GM18499 (cell line): ENCODE measurements around the gene GH1.
"Not testable (repeated sequence)": the region's sequence is repeated elsewhere in the genome, so short reads cannot be mapped to it uniquely, and the experiment has no call there.

Experiments used
- ATAC-seq: cut with Tn5 transposase; IDR thresholded peaks from one replicate; pipeline ENCODE4 v1.9.1; 2021; ENCODE audit warnings: moderate number of reproducible peaks; ENCODE audit not compliant: insufficient read depth, unreplicated experiment

GH1 gene

DNA sequence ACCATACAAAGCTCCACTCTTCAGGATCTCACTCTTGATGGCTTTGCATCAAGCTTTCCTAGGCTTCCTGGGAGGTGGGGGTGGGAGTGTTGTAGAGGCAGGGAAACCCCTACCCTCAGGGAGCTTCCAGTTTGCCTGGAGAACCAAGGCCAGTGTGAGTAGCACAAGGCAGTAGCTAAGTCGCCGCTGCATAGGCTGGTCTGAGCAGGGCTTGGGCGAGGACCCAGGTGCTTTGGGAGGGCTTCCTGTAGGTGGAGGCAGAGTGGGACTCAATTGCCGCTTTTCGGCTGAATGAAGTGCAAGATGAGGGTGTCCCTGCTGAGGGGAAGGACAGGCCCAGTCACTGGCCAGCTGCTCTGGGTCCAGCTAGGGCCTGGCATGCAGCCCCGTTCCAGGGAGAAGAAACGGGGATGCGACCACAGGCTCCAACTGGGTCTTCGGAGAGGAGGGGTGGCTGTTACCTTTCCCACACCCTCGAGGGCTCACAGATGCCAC is 9.6 kb upstream of the GH1 start:
- no peak for ATAC-seq

DNA sequence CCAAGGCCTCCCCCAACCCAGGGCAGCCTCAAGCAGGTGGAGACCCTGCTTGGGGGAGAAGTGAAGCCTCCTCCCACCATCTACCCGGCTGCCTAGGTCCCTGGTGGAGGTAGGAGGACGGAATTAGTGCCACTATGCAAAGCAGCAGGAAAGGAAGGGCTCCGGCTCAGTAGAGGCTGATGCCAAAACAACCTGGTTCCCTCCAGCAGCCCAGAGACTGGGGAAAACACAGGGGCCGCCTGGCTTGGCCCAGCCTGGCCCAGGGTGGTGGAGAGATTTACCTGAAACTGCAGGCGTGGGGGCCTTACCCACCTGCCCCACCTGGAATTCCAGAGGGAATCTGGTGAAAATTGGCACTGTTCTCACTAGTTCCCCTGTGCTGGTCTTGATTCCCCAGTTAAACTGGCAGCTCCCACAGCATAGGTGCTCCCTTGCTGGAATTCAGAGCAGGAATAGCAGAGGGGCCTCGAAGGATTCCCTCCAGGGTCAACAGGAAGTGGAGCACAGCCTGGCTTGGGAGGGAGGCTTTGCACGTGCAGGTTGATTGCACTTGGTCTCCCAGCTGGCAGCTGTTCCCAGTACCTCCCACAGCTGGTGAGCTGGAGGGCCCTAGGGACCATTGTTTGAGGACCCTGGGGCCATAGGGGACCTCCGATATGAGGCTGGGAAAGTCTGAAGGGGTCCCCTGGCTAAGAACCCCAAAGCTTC is 9.0 kb upstream of the GH1 start:
- no peak for ATAC-seq

DNA sequence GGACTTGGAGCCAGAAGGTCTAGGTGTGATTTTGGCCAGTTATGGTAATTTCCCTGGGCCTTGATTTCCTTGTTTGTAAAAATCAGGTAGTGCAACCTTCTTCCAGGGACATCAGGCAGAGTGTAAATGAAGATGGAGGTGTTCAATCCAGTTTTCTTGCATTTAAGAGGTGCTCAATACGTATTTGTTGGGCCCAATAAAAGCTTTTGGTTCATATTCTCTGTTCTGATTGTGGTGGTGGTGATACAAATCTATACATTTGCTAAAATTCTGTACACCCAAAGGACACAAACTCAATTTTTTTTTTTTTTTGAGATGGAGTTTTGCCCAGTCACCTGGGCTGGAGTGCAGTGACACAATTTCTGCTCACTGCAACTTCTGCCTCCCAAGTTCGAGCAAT is 7.5 kb upstream of the GH1 start:
- ATAC-seq: no peak

DNA sequence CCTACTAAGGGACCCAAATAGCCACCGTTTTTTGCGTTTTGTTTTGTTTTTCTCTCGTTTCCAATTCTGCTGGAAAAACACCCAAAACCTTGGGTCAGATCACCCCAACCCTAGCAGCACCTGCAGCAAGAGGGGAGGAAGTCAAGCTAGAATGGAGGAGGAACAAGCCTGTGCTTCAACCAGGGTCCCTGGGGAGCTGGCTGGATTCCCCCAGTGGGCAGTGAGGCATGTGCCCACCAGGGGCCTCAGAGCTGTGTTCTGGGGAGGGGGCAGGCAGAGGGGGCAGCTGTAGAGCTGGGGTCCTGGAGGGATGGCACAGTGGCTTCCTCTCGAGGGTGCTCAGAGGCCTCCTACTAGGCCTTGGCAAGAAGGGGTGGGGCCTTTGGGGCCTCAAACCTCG is 7.0 kb upstream of the GH1 start:
- ATAC-seq: no peak

DNA sequence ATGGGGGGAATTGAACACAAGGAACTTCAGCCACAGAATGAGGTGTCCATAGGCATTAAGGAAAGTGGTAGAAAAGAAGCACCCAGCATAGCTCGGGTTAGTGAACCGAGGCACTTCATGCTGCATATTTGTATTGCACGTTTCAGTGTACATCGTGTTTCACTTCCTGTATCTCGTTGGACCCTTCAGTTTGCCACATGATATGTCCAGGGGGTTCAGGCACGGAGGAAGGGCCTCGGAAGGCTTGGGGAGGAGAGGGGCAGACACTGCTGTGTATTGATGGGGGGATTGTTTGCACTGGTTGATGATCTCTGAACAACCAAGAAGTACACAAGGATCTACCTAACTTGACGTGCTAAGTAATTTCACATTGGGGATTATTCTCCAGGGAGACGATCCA is 3.8 kb upstream of the GH1 start:
- not testable (repeated sequence) for ATAC-seq

DNA sequence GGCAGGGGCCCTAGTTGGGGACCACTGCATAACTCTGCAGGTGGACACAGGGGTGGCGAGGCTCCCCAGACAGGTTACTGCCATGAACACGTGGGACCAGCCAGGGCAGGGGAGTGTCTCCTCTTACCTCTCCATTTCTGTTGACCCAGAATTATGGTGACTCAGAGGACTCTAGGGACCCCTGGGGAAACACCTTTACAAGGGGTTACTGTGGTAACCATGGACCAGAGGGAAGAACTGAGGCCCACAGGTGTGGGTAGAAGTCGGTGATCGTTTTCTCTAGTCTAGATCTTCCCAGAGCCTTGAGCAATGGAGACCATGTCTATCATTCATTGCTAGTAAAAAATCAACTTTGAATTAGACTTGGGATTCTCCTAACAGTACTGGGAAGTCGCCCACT is 2.1 kb upstream of the GH1 start:
- ATAC-seq: not testable (repeated sequence)

DNA sequence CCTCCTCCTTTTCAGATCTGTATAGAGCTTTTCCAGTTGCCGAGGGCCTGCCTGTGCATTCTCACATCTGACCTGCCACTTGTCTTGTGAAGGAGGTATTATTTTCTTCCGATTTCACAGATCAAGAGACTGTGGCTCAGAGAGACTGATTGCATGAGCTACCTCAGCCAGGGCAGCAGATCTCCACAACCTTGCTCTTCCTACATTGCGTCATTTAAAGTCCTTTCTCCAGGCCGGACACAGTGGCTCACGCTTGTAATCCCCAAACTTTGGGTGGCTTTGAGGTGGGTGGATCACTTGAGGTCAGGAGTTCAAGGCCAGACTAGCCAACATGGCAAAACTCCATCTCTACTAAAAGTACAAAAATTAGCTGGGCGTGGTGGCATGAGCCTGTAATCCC is 1.4 kb upstream of the GH1 start:
- not testable (repeated sequence) for ATAC-seq

DNA sequence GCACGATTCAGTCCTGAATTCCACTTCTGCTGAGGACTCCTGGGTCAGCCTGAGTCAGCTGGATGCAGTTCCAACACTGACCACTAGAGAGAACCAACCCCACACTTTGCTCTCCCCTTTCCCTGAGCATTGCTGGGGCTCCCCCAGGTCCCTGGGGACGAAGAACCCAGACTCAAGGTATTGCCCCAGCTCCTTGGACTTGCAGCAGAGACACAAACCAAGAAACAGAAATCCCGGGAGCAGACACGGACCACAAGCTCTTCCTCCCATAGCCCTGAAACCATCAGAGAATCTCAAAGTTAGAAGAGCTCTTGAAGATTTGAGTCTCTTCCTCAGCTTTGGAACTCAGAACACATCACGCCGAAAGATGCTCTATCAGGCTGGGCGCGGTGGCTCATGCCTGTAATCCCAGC is 678 bp upstream of the GH1 start:
- no peak for ATAC-seq

DNA sequence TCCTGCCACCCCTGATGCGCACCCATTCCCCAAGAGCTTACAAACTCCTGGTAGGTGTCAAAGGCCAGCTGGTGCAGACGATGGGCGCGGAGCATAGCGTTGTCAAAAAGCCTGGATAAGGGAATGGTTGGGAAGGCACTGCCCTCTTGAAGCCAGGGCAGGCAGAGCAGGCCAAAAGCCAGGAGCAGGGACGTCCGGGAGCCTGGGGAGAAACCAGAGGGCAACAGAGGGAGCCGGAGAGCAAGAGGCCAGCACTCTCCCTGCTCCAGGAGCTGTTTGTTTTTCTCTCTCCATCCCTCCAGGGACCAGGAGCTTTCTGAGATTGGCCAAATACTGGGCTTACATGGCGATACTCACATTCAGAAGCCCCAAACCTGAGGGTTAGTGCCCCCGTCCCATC is 334 bp downstream of the GH1 start:
- no peak for ATAC-seq

DNA sequence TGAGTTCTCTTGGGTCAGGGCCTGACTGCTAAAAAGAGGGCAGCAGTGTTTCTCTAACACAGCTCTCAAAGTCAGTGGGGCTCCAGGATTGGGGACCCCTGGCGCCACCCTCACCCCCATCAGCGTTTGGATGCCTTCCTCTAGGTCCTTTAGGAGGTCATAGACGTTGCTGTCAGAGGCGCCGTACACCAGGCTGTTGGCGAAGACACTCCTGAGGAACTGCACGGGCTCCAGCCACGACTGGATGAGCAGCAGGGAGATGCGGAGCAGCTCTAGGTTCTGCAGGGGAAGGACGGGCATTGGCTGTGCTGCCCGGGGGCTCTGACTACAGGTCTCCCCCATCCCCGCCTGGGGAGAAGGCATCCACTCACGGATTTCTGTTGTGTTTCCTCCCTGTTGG is 993 bp downstream of the GH1 start:
- no peak for ATAC-seq

DNA sequence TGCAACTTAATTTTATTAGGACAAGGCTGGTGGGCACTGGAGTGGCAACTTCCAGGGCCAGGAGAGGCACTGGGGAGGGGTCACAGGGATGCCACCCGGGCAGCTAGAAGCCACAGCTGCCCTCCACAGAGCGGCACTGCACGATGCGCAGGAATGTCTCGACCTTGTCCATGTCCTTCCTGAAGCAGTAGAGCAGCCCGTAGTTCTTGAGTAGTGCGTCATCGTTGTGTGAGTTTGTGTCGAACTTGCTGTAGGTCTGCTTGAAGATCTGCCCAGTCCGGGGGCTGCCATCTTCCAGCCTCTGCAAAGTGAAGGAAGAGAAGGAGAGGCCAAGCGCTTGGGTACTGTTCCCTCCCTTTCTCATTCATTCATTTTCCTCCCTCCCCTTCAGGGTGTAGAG is 1.4 kb downstream of the GH1 start:
- not testable (repeated sequence) for ATAC-seq

DNA sequence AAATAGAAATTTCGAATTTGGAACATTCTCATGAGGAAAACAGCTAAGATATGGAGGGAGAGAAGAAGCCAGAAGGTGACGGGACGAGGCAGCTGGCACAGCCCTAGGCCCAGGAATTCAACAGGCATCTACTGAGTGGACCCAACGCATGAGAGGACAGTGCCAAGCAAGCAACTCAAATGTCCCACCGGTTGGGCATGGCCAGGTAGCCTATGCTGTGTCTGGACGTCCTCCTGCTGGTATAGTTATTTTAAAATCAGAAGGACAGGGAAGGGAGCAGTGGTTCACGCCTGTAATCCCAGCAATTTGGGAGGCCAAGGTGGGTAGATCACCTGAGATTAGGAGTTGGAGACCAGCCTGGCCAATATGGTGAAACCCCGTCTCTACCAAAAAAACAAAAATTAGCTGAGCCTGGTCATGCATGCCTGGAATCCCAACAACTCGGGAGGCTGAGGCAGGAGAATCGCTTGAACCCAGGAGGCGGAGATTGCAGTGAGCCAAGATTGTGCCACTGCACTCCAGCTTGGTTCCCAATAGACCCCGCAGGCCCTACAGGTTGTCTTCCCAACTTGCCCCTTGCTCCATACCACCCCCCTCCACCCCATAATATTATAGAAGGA is 2.0 kb downstream of the GH1 start:
- ATAC-seq: no peak

DNA sequence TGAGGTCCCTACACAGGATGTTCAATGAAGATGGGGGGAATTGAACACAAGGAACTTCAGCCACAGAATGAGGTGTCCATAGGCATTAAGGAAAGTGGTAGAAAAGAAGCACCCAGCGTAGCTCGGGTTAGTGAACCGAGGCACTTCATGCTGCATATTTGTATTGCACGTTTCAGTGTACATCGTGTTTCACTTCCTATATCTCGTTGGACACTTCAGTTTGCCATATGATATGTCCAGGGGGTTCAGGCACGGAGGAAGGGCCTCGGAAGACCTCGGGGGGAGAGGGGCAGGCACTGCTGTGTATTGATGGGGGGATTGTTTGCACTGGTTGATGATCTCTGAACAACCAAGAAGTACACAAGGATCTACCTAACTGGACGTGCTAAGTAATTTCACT is 2.9 kb downstream of the GH1 start:
- not testable (repeated sequence) for ATAC-seq

DNA sequence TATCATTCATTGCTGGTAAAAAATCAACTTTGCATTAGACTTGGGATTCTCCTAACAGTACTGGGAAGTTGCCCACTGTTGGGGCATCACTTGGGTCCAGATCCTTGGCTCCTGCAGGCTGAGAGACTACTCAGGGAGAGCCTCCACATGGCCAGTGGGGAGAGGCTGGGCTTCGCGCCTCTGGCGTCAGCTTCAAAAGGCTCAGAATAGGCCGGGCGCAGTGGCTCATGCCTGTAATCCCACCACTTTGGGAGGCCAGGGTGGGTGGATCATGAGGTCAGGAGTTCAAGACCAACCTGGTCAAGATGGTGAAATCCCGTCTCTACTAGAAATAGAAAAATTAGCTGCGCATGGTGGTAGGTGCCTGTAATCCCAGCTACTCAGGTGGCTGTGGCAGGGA is 4.2 kb downstream of the GH1 start:
- ATAC-seq: no peak

DNA sequence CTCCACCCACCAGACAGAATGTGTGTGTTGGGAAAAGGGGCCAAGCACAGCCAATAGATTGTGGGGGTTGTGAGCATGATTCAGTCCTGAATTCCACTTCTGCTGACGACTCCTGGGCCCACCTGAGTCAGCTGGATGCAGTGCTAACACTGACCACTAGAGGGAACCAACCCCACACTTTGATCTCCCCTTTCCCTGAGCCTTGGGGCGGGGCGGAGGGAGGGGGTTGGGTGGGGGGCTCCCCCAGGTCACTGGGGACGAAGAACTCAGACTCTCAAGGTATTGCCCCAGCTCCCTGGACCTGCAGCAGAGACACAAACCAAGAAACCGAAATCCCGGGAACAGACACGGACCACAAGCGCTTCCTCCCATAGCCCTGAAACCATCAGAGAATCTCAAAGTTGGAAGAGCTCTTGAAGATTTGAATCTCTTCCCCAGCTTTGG is 7.0 kb downstream of the GH1 start:
- ATAC-seq: no peak

DNA sequence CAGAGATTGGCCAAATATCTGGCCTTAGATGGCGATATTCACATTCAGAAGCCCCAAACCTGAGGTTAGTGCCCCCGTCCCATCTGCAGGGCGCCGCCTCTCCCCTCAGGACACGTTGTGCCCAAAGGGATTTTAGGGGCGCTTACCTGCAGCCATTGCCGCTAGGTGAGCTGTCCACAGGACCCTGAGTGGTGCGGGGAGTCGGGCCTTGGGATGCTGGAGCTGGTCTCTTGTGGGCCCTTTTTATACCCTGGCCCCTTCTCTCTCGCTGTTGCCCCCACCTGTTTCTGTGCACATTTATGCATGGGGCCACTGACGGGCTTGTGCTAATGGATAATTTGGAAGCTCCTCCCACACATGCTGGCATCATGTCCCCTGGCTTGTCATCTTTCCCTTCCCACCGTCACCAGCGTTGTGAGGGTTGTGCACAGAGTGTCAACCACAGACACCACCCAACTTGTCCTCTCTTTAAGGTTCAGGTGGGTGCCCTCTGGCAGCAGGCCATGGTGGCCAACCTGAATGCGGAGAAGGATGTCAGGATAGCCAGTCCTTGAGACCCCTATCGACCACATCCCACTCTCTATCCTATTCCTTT is 7.5 kb downstream of the GH1 start, which contains the start of gene CSHL1:
TSS of gene CSHL1 (minus strand) at position 218 of the 595 bp plus-strand sequence. CDS start at position 156, 62 bp downstream.
- ATAC-seq: no peak

DNA sequence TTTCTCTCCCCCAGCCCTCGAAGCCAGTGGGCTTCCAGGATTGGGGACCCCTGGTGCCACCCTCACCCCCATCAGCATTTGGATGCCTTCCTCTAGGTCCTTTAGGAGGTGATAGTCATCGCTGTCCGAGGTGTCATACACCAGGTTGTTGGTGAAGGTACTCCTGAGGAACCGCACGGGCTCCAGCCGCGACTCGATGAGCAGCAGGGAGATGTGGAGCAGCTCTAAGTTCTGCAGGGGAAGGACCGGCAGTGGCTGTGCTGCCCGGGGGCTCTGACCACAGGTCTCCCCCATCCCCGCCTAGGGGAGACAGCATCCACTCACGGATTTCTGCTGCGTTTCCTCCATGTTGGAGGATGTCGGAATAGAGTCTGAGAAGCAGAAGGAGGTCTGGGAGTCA is 8.5 kb downstream of the GH1 start:
- no peak for ATAC-seq

DNA sequence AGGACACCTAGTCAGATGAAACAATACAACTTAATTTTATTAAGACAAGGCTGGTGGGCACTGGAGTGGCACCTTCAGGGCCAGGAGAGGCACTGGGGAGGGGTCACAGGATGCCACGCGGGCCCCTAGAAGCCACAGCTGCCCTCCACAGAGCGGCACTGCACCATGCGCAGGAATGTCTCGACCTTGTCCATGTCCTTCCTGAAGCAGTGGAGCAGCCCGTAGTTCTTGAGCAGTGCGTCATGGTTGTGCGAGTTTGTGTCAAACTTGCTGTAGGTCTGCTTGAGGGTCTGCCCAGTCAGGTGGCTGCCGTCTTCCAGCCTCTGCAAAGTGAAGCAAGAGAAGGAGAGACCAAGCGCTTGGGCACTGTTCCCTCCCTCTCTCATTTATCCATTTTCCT is 9.1 kb downstream of the GH1 start:
- not testable (repeated sequence) for ATAC-seq

DNA sequence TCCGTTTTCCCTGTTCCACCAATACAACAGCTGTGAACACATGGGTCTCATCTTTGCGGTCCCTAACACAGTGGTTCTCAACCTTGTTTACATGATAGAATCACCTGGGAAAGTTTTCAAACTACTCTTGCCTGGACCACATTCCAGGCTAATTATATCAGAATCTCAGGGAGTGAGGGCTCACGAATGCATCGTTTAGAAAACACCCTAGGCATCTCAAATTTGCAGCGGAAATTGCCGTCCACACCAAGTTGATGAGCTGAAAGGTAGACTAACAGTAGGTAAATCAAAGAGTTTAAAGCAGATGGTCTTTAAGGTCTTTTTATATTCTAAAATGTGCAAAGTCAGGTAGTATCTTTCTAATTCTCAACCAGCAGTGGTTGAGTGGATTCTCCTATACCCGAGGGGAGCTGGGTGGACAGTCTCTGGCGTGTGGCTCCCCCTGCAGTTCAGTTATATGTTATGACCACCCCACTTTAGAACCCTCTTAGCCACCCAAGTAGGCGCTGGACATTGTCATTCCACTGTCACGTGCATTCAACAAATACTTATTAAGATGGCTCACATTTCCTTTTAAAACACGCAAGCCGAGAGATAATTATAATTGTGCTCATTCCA is 11.4 kb downstream of the GH1 start:
- ATAC-seq: not testable (repeated sequence)

DNA sequence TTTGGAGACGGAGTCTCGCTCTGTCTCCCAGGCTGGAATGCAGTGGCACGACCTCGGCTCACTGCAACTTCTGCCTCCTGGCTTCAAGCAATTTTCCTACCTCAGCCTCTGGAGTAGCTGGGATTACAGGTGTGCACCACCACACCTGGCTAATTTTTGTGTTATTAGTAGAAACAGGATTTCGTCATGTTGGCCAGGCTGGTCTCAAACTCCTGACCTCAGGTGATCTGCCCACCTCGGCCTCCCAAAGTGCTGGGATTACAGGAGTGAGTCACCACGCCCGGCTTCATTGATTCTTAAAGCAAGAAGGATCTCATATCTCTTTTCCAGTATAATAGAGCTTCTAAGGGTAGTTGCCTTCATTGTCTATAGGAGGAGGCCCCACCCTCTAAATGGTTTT is 13.8 kb downstream of the GH1 start:
- ATAC-seq: not testable (repeated sequence)

DNA sequence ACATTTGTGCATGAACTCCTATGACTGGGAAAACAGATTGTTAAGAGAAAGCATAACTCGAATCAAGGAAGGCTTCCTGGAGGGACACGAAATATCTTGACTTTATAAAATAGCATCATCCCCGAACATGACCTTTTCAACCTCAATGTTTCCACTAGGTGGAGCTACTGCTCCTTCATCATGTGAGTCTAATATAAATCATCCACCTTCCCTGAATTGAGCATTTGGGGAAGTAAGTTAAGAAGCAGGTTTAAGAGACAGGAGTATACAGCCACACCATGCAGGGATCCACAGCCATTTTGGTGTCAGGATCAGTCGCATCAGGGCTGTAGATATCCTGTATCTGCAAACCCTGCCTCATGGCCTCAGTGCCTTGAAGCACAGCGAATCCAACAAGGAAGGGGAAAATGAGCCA is 14.8 kb downstream of the GH1 start:
- ATAC-seq: not testable (repeated sequence)
